Measurements from ENCODE around the gene ZNF148.

- TF ChIP-seq CTCF (IDR thresholded peaks at IDR 0.05; ENCODE audit: low read length), result no peak
- no peak for TF ChIP-seq EZH2phosphoT487 (IDR thresholded peaks at IDR 0.05; ENCODE audit: low read length)
- no peak for TF ChIP-seq EZH2 (optimal IDR thresholded peaks at IDR 0.05; ENCODE audit: low read depth, low read length)
Observed at GRCh38 chr3:125350597-125350996, 24.5 kb downstream of the ZNF148 start.
